Neural progenitor cell (in vitro differentiated cells): Measurements from ENCODE around the gene NHLH1.

Source experiments
- EZH2 ChIP-seq: fragments of 200-600 bp; sonication (generic); IDR thresholded peaks from 2 replicates; pipeline ENCODE4 v1.6.1; 2017; ENCODE audit warnings: antibody characterized with exemption, mild to moderate bottlenecking, moderate library complexity
- EZH2phosphoT487 ChIP-seq: fragments of 200-600 bp; sonication (generic); IDR thresholded peaks from 2 replicates; pipeline ENCODE4 v1.6.1; 2017; ENCODE audit warnings: antibody characterized with exemption
- TF ChIP-seq, protein P1 (sequence below): fragments of 200-600 bp; sonication (generic); IDR thresholded peaks from 2 replicates; pipeline ENCODE4 v1.5.1; 2017; ENCODE audit warnings: antibody characterized with exemption, mild to moderate bottlenecking

DNA sequence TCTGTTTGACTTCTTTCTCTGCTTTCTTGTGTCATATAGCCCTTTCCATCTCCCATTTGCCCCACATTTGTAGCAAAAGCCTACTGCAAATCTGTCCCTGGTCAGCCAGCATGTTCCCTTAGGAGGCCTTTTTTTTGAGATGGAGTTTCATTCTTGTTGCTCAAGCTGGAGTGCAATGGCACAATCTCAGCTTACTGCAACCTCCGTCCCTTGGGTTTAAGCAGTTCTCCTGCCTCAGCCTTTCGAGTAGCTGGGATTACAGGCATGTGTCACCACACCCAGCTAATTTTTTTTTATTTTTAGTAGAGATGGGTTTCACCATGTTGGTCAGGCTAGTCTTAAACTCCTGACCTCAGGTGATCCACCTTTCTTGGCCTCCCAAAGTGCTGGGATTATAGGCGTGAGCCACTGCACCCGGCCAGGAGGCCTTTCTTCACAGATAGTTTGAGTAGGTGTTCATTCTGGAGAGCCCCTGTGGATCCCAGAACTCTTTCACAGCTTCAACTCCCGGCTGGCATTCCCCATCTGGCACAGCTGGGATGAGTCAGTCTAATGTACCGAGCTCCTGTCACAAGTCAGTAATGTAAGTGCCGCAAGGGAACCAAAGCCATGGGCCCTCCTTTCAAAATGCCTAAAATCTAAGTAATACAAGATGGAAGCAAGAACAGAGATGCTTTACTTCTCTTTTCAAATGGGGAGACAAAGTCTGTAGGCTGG is 9.4 kb upstream of the NHLH1 start:
- TF ChIP-seq, protein P1, sequence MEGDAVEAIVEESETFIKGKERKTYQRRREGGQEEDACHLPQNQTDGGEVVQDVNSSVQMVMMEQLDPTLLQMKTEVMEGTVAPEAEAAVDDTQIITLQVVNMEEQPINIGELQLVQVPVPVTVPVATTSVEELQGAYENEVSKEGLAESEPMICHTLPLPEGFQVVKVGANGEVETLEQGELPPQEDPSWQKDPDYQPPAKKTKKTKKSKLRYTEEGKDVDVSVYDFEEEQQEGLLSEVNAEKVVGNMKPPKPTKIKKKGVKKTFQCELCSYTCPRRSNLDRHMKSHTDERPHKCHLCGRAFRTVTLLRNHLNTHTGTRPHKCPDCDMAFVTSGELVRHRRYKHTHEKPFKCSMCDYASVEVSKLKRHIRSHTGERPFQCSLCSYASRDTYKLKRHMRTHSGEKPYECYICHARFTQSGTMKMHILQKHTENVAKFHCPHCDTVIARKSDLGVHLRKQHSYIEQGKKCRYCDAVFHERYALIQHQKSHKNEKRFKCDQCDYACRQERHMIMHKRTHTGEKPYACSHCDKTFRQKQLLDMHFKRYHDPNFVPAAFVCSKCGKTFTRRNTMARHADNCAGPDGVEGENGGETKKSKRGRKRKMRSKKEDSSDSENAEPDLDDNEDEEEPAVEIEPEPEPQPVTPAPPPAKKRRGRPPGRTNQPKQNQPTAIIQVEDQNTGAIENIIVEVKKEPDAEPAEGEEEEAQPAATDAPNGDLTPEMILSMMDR, result no peak
- TF ChIP-seq EZH2phosphoT487, result no peak
- TF ChIP-seq EZH2, result no peak
